ENCODE data around the gene CABLES2.

GRCh38 chr20:62445553-62446340 lies 38.7 kb upstream of the CABLES2 start:
- TF ChIP-seq CTCF (IDR thresholded peaks at IDR 0.05) (no peak), POLR2A (IDR thresholded peaks at IDR 0.05) (no peak)
